ENCODE measurements around the gene KIF11. TPM values are rescaled to one million over a fixed set of nuclear protein-coding genes. Genes with fewer than 3 reads are reported as not detected.

KIF11 gene
- polyA plus RNA-seq, 3 donors: 0.07 to 0.55 (median 0.40) TPM

- peak in 1 of 3 donors; percentile 21 for DNase-seq
- H2AFZ ChIP-seq (ENCODE audit: insufficient read depth, low read depth, low read length, poor library complexity, severe bottlenecking): peak overlapping the region; percentile 99
- TF ChIP-seq CTCF (IDR thresholded peaks at IDR 0.05): no peak
- H3K79me2 ChIP-seq (ENCODE audit: insufficient read depth, low read length): peaks cover 45% of the 10 kb centered on the region
- no peaks in the 10 kb centered on the region for H3K9me3 ChIP-seq (replicated peaks in 1 of 2; ENCODE audit: control insufficient read depth in 1 of 2, insufficient read depth in 1 of 2, low read length in 2 of 2)
- intact Hi-C loops (cut with micrococcal nuclease): no loop called here
- WGBS (ENCODE audit: insufficient coverage): under 1% methylated on average over 51 of the region's 56 CpGs
- peaks cover 33 to 37% of the 10 kb centered on the region in 2 donors for H3K4me1 ChIP-seq (ENCODE audit: control insufficient read depth in 1 of 2, insufficient read depth in 2 of 2, low read length in 2 of 2)
- peaks cover 15 to 17% of the 10 kb centered on the region in 2 donors for H3K36me3 Mint-ChIP-seq
- peak overlapping the region; percentile 88 to 92 for H3K4me3 Mint-ChIP-seq
- peaks cover 0 to 5% (median 1%) of the 10 kb centered on the region in 3 donors for H3K27me3 Mint-ChIP-seq (ENCODE audit: low read depth in 3 of 3)
- peak overlapping the region; percentile 33 to 86 (median 60) for H3K27ac Mint-ChIP-seq
- H3K9me3 Mint-ChIP-seq: no peaks in the 10 kb centered on the region
- peak overlapping the region; percentile 91 to 97 for H3K27ac ChIP-seq (ENCODE audit: low read depth in 1 of 2, low read length in 2 of 2)
- peak overlapping the region; percentile 84 to 99 (median 92) for H3K4me3 ChIP-seq (replicated peaks in 1 of 3; ENCODE audit: low read depth in 2 of 3, low read length in 3 of 3)
- H3K9ac ChIP-seq (ENCODE audit: insufficient read depth, low read length, poor library complexity, severe bottlenecking): peak overlapping the region; percentile 95
- peak overlapping the region; percentile 91 for H3K4me2 ChIP-seq (replicated peaks; ENCODE audit: extremely low read depth, low read length, poor library complexity, severe bottlenecking)
- H4K20me1 ChIP-seq (ENCODE audit: insufficient read depth, low read length): peaks cover 9% of the 10 kb centered on the region
- H3K4me1 Mint-ChIP-seq: peaks cover 50% of the 10 kb centered on the region
- peaks cover 0 to 10% of the 10 kb centered on the region in 2 donors for H3K36me3 ChIP-seq (replicated peaks in 1 of 2; ENCODE audit: control insufficient read depth in 1 of 2, insufficient read depth in 2 of 2, low read length in 2 of 2)
- H3K27me3 ChIP-seq (ENCODE audit: control insufficient read depth in 2 of 2, insufficient read depth in 2 of 2, low read length in 2 of 2): no peaks in the 10 kb centered on the region
These were observed 19.7 kb upstream of the KIF11 start for GRCh38 chr10:92573091-92573797.

- peak within 1 kb of the TSS; percentile 82 to 94 (median 92) for H3K27ac Mint-ChIP-seq
- WGBS (ENCODE audit: insufficient coverage): under 1% methylated on average over 80 of the region's 80 CpGs
- DNase-seq: peak; percentile 78 to 81 (median 80)
- Histone ChIP-seq H3K4me2 (replicated peaks; ENCODE audit: extremely low read depth, low read length, poor library complexity, severe bottlenecking) (peak within 1 kb of the TSS; percentile 91), H3K79me2 (ENCODE audit: insufficient read depth, low read length) (peaks cover 44% of the 10 kb centered on the region), H3K4me1 (ENCODE audit: control insufficient read depth in 1 of 2, insufficient read depth in 2 of 2, low read length in 2 of 2) (peaks cover 33 to 37% of the 10 kb centered on the region in 2 donors), H2AFZ (ENCODE audit: insufficient read depth, low read depth, low read length, poor library complexity, severe bottlenecking) (peak within 1 kb of the TSS; percentile 99), H3K27ac (ENCODE audit: low read depth in 1 of 2, low read length in 2 of 2) (peak within 1 kb of the TSS; percentile 91 to 97), H3K9me3 (replicated peaks in 1 of 2; ENCODE audit: control insufficient read depth in 1 of 2, insufficient read depth in 1 of 2, low read length in 2 of 2) (no peaks in the 10 kb centered on the region), H3K4me3 (replicated peaks in 1 of 3; ENCODE audit: low read depth in 2 of 3, low read length in 3 of 3) (peak within 1 kb of the TSS; percentile 84 to 99 (median 92)), H4K20me1 (ENCODE audit: insufficient read depth, low read length) (peaks cover 7% of the 10 kb centered on the region), H3K27me3 (ENCODE audit: control insufficient read depth in 2 of 2, insufficient read depth in 2 of 2, low read length in 2 of 2) (no peaks in the 10 kb centered on the region), H3K36me3 (replicated peaks in 1 of 2; ENCODE audit: control insufficient read depth in 1 of 2, insufficient read depth in 2 of 2, low read length in 2 of 2) (peaks cover 0 to 9% of the 10 kb centered on the region in 2 donors), H3K9ac (ENCODE audit: insufficient read depth, low read length, poor library complexity, severe bottlenecking) (peak within 1 kb of the TSS; percentile 95)
- no peaks in the 10 kb centered on the region for H3K9me3 Mint-ChIP-seq
- peaks cover 12 to 14% of the 10 kb centered on the region in 2 donors for H3K36me3 Mint-ChIP-seq
- H3K4me1 Mint-ChIP-seq: peaks cover 50% of the 10 kb centered on the region
- no peak for TF ChIP-seq CTCF (IDR thresholded peaks at IDR 0.05)
- H3K4me3 Mint-ChIP-seq: peak within 1 kb of the TSS; percentile 88 to 92
- H3K27me3 Mint-ChIP-seq (ENCODE audit: low read depth in 3 of 3): peaks cover 0 to 5% (median 1%) of the 10 kb centered on the region in 3 donors
- intact Hi-C loops (cut with micrococcal nuclease): loop anchor here (2.0 kb wide), 2 partner anchors 17 to 57 kb away; no protein-coding TSS in a partner anchor
These were observed 19.0 kb upstream of the KIF11 start, which contains the start of gene IDE for GRCh38 chr10:92573798-92574547. TSS of gene IDE (minus strand) at chr10:92574093. CDS start at chr10:92574019, 74 bp downstream.
